ENCODE data around the gene EIF4A3. TPM values are rescaled to one million over a fixed set of nuclear protein-coding genes. Genes with fewer than 3 reads are reported as not detected.

EIF4A3 gene
- total and polyA plus RNA-seq, 9 of the 15 experiments (the other 6 are each of a cell fraction or from before 2014, with no cell fraction given), result 62.7 to 171 (median 127) TPM

GRCh38 chr17:80147035-80147822, at the start of gene EIF4A3 (continued):
- TF ChIP-seq ZFP91 (CRISPR knock-in tag; IDR thresholded peaks at IDR 0.05) (0 out of 2 replicates have a peak, but pooled peaks have one; percentile 4), HMGN3 (IDR thresholded peaks at IDR 0.05; ENCODE audit: borderline replicate concordance, extremely low read depth, insufficient read length, low read depth, low read length) (peak; percentile 34), ZBTB11 (CRISPR knock-in tag; IDR thresholded peaks at IDR 0.05) (no peak), SMAD4 (CRISPR knock-in tag; conservative IDR thresholded peaks at IDR 0.05) (0 out of 2 replicates have a peak, but pooled peaks have one; percentile 11), TCF7 (IDR thresholded peaks at IDR 0.05; ENCODE audit: borderline replicate concordance) (peak; percentile 3; the same call in 1 of the 2 replicates), SP1 (CRISPR knock-in tag; IDR thresholded peaks at IDR 0.05) (peak; percentile 98), ZNF274 (IDR thresholded peaks at IDR 0.05; ENCODE audit: borderline replicate concordance, low read depth, low read length) (no peak), C11orf30 (IDR thresholded peaks at IDR 0.05; ENCODE audit: low read depth) (peak; percentile 58), ZNF699 (CRISPR knock-in tag; IDR thresholded peaks at IDR 0.05; ENCODE audit: insufficient replicate concordance) (no peak), ZNF174 (CRISPR knock-in tag; IDR thresholded peaks at IDR 0.05) (no peak), CEBPZ (IDR thresholded peaks at IDR 0.05; ENCODE audit: borderline replicate concordance, low read depth, low read length) (no peak), CCNT2 (IDR thresholded peaks at IDR 0.05; ENCODE audit: borderline replicate concordance, extremely low read depth, insufficient read length, low read depth, low read length) (peak; percentile 27), FOXP1 (CRISPR knock-in tag; IDR thresholded peaks at IDR 0.05) (peak; percentile 86; the same call in 1 of the 2 replicates), USF1 (CRISPR knock-in tag; IDR thresholded peaks at IDR 0.05) (peak; percentile 96)
